Stomach (tissue), 4 donors: ENCODE data around the gene GRIK5.

Source experiments
- EP300 ChIP-seq: sonication (generic); formaldehyde crosslinking; IDR thresholded peaks from one replicate; pipeline ENCODE4 v1.6.1; 2017; ENCODE audit warnings: antibody characterized with exemption
- POLR2A ChIP-seq, 4 donors: fragments of 450-650 bp; IDR thresholded peaks; one replicate each; pipeline ENCODE4 v1.6.1; 2016; ENCODE audit warnings: antibody characterized with exemption in 4 of 4, control low read depth in 2 of 4, mild to moderate bottlenecking in 1 of 4, moderate library complexity in 1 of 4
- POLR2AphosphoS5 ChIP-seq, 3 donors: sonication (generic); formaldehyde crosslinking; IDR thresholded peaks; one replicate each; pipeline ENCODE4 v1.6.1; 2016; ENCODE audit warnings: antibody characterized with exemption in 3 of 3
- TF ChIP-seq, protein P1 (sequence below), 7 experiments: fragments of 450-650 bp in 4 of 7; fragments of 200-600 bp in 3 of 7; sonication (generic) in 3 of 7; IDR thresholded peaks; one replicate each; pipeline ENCODE4 v1.5.1; 2016 to 2019; ENCODE audit warnings: antibody characterized with exemption in 7 of 7, control low read depth in 2 of 7, mild to moderate bottlenecking in 1 of 7

GRCh38 chr19:41956621-41957020 lies 113.4 kb downstream of the GRIK5 start:
- TF ChIP-seq POLR2A (IDR thresholded peaks at IDR 0.05) (no peak), POLR2AphosphoS5 (IDR thresholded peaks at IDR 0.05) (no peak), EP300 (no peak)
- TF ChIP-seq, protein P1, sequence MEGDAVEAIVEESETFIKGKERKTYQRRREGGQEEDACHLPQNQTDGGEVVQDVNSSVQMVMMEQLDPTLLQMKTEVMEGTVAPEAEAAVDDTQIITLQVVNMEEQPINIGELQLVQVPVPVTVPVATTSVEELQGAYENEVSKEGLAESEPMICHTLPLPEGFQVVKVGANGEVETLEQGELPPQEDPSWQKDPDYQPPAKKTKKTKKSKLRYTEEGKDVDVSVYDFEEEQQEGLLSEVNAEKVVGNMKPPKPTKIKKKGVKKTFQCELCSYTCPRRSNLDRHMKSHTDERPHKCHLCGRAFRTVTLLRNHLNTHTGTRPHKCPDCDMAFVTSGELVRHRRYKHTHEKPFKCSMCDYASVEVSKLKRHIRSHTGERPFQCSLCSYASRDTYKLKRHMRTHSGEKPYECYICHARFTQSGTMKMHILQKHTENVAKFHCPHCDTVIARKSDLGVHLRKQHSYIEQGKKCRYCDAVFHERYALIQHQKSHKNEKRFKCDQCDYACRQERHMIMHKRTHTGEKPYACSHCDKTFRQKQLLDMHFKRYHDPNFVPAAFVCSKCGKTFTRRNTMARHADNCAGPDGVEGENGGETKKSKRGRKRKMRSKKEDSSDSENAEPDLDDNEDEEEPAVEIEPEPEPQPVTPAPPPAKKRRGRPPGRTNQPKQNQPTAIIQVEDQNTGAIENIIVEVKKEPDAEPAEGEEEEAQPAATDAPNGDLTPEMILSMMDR (IDR thresholded peaks at IDR 0.05) = no peak
